AG09309 (cell line): ENCODE data around the gene DPY19L1.
"Not testable (repeated sequence)": the region's sequence is repeated elsewhere in the genome, so short reads cannot be mapped to it uniquely, and the experiment has no call there.

ENCODE experiments used
- DNase-seq: peaks from one replicate; pipeline ENCODE4 v3.0.0-alpha.2; 2010; ENCODE audit warnings: low read depth
- H3K4me3 ChIP-seq: 2 replicates; pipeline ENCODE4 v1.5.1; 2011; ENCODE audit warnings: mild to moderate bottlenecking, low read depth, low read length, moderate library complexity; ENCODE audit not compliant: control insufficient read depth
- CTCF ChIP-seq: IDR thresholded peaks from 2 replicates; pipeline ENCODE4 v1.5.1; 2011; ENCODE audit warnings: mild to moderate bottlenecking, low read depth, low read length, inconsistent platforms; ENCODE audit not compliant: insufficient read depth, control insufficient read depth; ENCODE audit errors: missing control alignments

Gene DPY19L1

GRCh38 chr7:35037211-35037525 lies at the start of gene DPY19L1:
Gene DPY19L1 (minus strand): TSS chr7:35037485. CDS start chr7:35037394, 91 bp downstream.
- no peak for DNase-seq
- TF ChIP-seq CTCF = no peak
- peak within 1 kb of the TSS; percentile 76 for H3K4me3 ChIP-seq

DNA sequence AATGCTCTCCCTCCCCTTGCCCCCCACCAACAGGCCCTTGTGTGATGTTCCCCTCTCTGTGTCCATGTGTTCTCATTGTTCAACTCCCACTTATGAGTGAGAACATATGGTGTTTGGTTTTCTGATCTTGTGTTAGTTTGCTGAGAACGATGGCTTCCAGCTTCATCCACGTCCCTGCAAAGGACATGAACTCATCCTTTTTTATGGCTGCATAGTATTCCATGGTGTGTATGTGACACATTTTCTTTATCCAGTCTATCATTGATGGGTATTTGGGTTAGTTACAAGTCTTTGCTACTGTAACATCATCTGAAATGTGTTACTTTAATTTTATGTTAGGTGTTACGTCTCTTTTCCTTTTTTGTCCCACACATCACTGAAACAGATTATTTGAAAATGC lies 42.2 kb upstream of the DPY19L1 start:
- H3K4me3 ChIP-seq, DNase-seq: not testable (repeated sequence)

GRCh38 chr7:35074008-35074407 lies 36.7 kb upstream of the DPY19L1 start:
- not testable (repeated sequence) for H3K4me3 ChIP-seq, DNase-seq

- peak; percentile 5 for DNase-seq
- H3K4me3 ChIP-seq = not testable (repeated sequence)
Measured at GRCh38 chr7:35072950-35073827, 35.9 kb upstream of the DPY19L1 start.

GRCh38 chr7:35069084-35069483 lies 31.8 kb upstream of the DPY19L1 start:
- H3K4me3 ChIP-seq, DNase-seq: not testable (repeated sequence)

GRCh38 chr7:35065382-35065781 lies 28.1 kb upstream of the DPY19L1 start:
- DNase-seq, H3K4me3 ChIP-seq: not testable (repeated sequence)

- not testable (repeated sequence) for DNase-seq, H3K4me3 ChIP-seq
Measured at GRCh38 chr7:35058571-35058970, 21.3 kb upstream of the DPY19L1 start.

DNA sequence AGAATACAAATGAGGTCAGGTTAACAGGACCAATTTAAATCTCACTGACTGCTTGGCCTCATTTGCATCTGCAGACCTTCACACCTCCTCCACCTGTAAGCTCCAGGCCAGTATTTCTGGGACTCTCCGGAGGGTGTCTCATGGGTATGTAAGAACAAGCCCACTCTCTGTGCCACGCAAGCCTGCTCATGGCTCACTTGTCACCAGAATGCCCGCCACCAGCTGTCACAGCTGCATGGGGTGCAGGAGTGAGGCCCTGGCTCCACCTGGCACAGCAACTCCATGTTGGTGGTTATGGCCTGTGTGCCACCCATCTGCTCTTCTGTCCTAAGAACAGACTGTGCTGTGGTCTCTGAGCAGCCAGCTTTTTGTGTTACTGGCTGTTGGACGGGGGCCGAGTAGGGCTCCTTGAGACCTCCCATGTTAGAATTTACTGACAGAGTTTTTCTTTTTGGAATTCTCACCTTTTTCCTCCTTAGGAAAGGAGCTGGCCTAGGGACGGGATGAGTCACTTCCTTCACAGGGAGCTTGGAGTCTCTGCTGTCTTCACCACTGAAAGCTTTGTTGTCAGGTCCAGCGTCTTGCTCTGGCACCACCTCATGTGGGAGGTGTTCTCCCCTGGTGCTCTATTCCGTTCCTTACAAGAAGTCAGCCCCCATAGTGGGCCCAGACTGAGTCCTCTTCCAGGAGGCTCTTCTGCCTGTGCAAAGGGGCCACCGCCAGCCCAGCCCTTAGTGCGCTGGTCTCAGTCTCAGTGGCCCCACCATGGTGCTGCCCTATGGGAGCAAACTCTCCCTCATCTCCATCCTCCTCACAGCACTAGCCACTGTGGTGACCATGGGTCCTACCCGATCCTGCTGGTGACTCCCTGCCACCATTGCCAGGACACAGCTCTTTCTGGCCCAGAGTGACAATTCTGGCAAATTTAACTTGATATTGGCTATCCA lies 20.5 kb upstream of the DPY19L1 start:
- H3K4me3 ChIP-seq, DNase-seq: not testable (repeated sequence)

DNA sequence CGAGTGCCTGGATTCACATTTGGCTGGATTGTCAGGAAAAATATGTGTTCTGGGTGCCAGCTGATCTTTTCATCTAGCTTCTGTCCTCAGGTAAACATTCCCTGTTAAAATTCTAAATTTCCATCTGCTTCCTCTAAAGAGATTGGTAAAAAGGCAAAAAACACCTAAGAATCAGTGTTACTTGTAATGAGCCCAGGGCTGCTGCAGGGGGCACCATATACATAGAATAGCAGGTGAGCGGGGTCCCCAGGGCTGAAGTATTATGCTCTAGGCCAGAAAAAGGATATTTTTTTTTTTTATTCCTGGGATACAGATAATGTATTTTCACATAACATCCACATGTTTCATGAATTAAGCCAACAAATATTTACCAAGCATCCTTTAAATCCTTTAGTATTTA lies 18.4 kb upstream of the DPY19L1 start:
- H3K4me3 ChIP-seq, DNase-seq: not testable (repeated sequence)
- peak; percentile 26 for TF ChIP-seq CTCF

- not testable (repeated sequence) for H3K4me3 ChIP-seq, DNase-seq
Measured at GRCh38 chr7:35053488-35054175, 16.3 kb upstream of the DPY19L1 start.

DNA sequence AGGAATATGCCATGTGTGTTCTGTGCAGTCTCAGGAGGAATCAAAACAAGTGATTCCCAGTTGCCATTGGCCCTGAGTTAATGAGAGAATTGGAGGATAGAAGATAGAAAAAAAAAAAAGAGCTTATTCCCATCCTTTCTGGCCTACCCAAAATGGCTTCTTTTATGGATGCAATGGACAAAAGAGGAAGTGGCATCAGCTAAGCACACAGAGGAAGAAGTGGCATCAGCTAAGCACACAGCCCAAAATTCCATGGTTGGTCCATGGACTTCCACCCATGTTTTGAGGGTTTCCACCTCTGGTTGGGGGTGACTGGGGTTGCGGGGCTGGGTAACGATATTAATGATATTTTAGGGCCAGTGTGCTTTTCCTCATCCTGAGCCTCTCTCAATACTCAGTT lies 11.1 kb upstream of the DPY19L1 start:
- not testable (repeated sequence) for H3K4me3 ChIP-seq, DNase-seq

GRCh38 chr7:35047912-35048305 lies 10.6 kb upstream of the DPY19L1 start:
- not testable (repeated sequence) for DNase-seq, H3K4me3 ChIP-seq

GRCh38 chr7:35047263-35047911 lies 10.1 kb upstream of the DPY19L1 start:
- DNase-seq, H3K4me3 ChIP-seq: not testable (repeated sequence)

GRCh38 chr7:35043301-35043700 lies 6.0 kb upstream of the DPY19L1 start:
- not testable (repeated sequence) for H3K4me3 ChIP-seq, DNase-seq
